DMS53 treated with DMSO at 0.1 percent for 48 hours (cell line): ENCODE measurements around the gene CCNK.
A peak's percentile ranks its signal among the peaks of the same experiment; 100 is the strongest.

Experiments
- DNase-seq: peaks from one replicate; lab custom pipeline; 2025; ENCODE audit not compliant: unreplicated experiment; lab: John Stamatoyannopoulos, UW

The CCNK gene

GRCh38 chr14:99518441-99519346, 37.5 kb downstream of the CCNK start:
- DNase-seq: peak; percentile 13

GRCh38 chr14:99519347-99519881, 38.2 kb downstream of the CCNK start:
- DNase-seq: no peak

- no peak for DNase-seq
Observed at GRCh38 chr14:99519931-99520421, 38.8 kb downstream of the CCNK start.

- DNase-seq: no peak
Observed at GRCh38 chr14:99520571-99521081, 39.4 kb downstream of the CCNK start.

- DNase-seq: no peak
Observed at GRCh38 chr14:99521176-99522024, 40.2 kb downstream of the CCNK start.

- DNase-seq: no peak
Observed at GRCh38 chr14:99522025-99522401, 40.8 kb downstream of the CCNK start.

GRCh38 chr14:99522457-99522891, 41.3 kb downstream of the CCNK start:
- DNase-seq: no peak

- DNase-seq: no peak
Observed at GRCh38 chr14:99522934-99523703, 41.9 kb downstream of the CCNK start.

- DNase-seq: no peak
Observed at GRCh38 chr14:99523704-99524055, 42.5 kb downstream of the CCNK start.

- DNase-seq: no peak
Observed at GRCh38 chr14:99524091-99524661, 43.0 kb downstream of the CCNK start.

GRCh38 chr14:99524804-99525698, 43.8 kb downstream of the CCNK start:
- no peak for DNase-seq

GRCh38 chr14:99525699-99526080, 44.5 kb downstream of the CCNK start:
- DNase-seq: no peak

- no peak for DNase-seq
Observed at GRCh38 chr14:99527026-99527425, 45.8 kb downstream of the CCNK start.

GRCh38 chr14:99527427-99528076, 46.3 kb downstream of the CCNK start:
- DNase-seq: no peak

- DNase-seq: no peak
Observed at GRCh38 chr14:99529899-99530298, 48.7 kb downstream of the CCNK start.

GRCh38 chr14:99530407-99531155, 49.4 kb downstream of the CCNK start:
- no peak for DNase-seq

- DNase-seq: no peak
Observed at GRCh38 chr14:99531251-99532096, 50.3 kb downstream of the CCNK start.
